Measurements from ENCODE around the gene CACNA1B.

DNA sequence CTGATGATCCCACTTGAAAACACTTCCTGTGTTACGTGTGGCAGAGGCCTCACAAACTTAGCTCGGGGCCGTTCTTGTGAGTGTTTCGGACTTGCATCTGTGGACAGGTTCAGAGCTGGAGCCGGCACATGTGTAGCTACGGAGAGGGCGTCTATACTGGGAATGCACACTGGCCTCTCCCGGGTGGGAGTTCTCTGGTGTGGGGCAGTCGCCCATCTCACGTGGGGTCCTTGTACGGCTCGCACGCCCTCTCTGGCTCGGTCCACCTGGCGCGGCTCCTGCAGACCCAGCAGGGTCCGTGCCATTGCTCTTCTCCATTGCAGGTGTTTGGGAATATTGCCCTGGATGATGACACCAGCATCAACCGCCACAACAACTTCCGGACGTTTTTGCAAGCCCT lies 197.9 kb downstream of the CACNA1B start:
- TF ChIP-seq RAD21 (IDR thresholded peaks at IDR 0.05; ENCODE audit: low read length) (no peak), POLR2A (IDR thresholded peaks at IDR 0.05; ENCODE audit: low read depth, low read length) (no peak)
- TF ChIP-seq, protein P1, sequence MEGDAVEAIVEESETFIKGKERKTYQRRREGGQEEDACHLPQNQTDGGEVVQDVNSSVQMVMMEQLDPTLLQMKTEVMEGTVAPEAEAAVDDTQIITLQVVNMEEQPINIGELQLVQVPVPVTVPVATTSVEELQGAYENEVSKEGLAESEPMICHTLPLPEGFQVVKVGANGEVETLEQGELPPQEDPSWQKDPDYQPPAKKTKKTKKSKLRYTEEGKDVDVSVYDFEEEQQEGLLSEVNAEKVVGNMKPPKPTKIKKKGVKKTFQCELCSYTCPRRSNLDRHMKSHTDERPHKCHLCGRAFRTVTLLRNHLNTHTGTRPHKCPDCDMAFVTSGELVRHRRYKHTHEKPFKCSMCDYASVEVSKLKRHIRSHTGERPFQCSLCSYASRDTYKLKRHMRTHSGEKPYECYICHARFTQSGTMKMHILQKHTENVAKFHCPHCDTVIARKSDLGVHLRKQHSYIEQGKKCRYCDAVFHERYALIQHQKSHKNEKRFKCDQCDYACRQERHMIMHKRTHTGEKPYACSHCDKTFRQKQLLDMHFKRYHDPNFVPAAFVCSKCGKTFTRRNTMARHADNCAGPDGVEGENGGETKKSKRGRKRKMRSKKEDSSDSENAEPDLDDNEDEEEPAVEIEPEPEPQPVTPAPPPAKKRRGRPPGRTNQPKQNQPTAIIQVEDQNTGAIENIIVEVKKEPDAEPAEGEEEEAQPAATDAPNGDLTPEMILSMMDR (conservative IDR thresholded peaks at IDR 0.05; ENCODE audit: low read depth, low read length) = no peak

Measured in IMR-90 (cell line).